HepG2 (cell line): Measurements from ENCODE around the gene RPS6KB2. TPM values are rescaled to one million over a fixed set of nuclear protein-coding genes. Genes with fewer than 3 reads are reported as not detected.
A peak's percentile ranks its signal among the peaks of the same experiment; 100 is the strongest.

ENCODE experiments used
- AKNA ChIP-seq: sonication (generic); formaldehyde crosslinking; IDR thresholded peaks from 2 replicates; pipeline ENCODE4 v1.4.0; 2020; ENCODE audit warnings: missing genetic modification reagents, borderline replicate concordance
- EEA1 ChIP-seq: sonication (generic); formaldehyde crosslinking; IDR thresholded peaks from 2 replicates; pipeline ENCODE4 v1.5.1; 2020; ENCODE audit warnings: mild to moderate bottlenecking, missing genetic modification reagents, borderline replicate concordance
- HIC2 ChIP-seq: sonication (generic); formaldehyde crosslinking; IDR thresholded peaks from 2 replicates; pipeline ENCODE4 v1.9.0; 2022; ENCODE audit warnings: low read depth, missing genetic modification reagents
- MEIS2 ChIP-seq: sonication (generic); formaldehyde crosslinking; IDR thresholded peaks from 2 replicates; pipeline ENCODE4 v1.9.0; 2021; ENCODE audit warnings: mild to moderate bottlenecking, missing genetic modification reagents
- MIXL1 ChIP-seq: IDR thresholded peaks from 2 replicates; pipeline ENCODE4 v1.6.1; 2016
- MYC ChIP-seq: sonication (generic); formaldehyde crosslinking; IDR thresholded peaks from 2 replicates; pipeline ENCODE4 v1.9.0; 2021; ENCODE audit warnings: missing genetic modification reagents, borderline replicate concordance
- NFKBIZ ChIP-seq: IDR thresholded peaks from 2 replicates; pipeline ENCODE4 v1.6.1; 2018; ENCODE audit warnings: missing genetic modification reagents, missing compliant biosample characterization
- PHF21A ChIP-seq: sonication (generic); formaldehyde crosslinking; IDR thresholded peaks from 2 replicates; pipeline ENCODE4 v1.5.0; 2020; ENCODE audit warnings: mild to moderate bottlenecking, missing genetic modification reagents
- TSC22D2 ChIP-seq: sonication (generic); formaldehyde crosslinking; IDR thresholded peaks from 2 replicates; pipeline ENCODE4 v1.5.1; 2020; ENCODE audit warnings: missing genetic modification reagents, mild to moderate bottlenecking, borderline replicate concordance
- ZBTB21 ChIP-seq: sonication (generic); formaldehyde crosslinking; IDR thresholded peaks from 2 replicates; pipeline ENCODE4 v1.4.0; 2020; ENCODE audit warnings: missing genetic modification reagents
- ZBTB40 ChIP-seq, 2 experiments: fragments of 450-650 bp in 1 of 2; sonication (generic) in 1 of 2; formaldehyde crosslinking in 1 of 2; IDR thresholded peaks; 2 replicates each; pipeline versions ENCODE4 v1.6.1 to v1.8.0; 2016 to 2022; ENCODE audit warnings: antibody characterized with exemption in 1 of 2, mild to moderate bottlenecking in 1 of 2, missing genetic modification reagents in 1 of 2
- polyA plus RNA-seq, 8 experiments: library from polyadenylated mRNA; depleted of rRNA in 3 of 8; stranded (reverse) in 7 of 8; unstranded in 1 of 8; fragments of >200 nt; fragmentation: Illumina TruSeq in 4 of 8; extraction: Trizol in 4 of 8; gene quantifications; 2 replicates each; pipeline versions ENCODE4 v1.2.1 to v1.2.3, GENCODE V29; 2011 to 2016; ENCODE audit warnings: low read depth in 4 of 8, missing spikeins in 1 of 8, mixed read lengths in 1 of 8; ENCODE audit not compliant: insufficient read depth in 1 of 8
- total RNA-seq, 5 experiments: library from RNA; depleted of rRNA; stranded (reverse); fragments of >200 nt; fragmentation: Illumina TruSeq; extraction: Trizol; gene quantifications; 2 replicates each; pipeline ENCODE4 v1.2.3, GENCODE V29; 2016; ENCODE audit warnings: low read depth in 1 of 5

Gene RPS6KB2
- total and polyA plus RNA-seq, 2 of the 13 experiments (the other 11 are each of a cell fraction or from before 2014, with no cell fraction given) = 52.9 to 54.8 TPM

- TF ChIP-seq EEA1 (CRISPR knock-in tag) = no peak
- TF ChIP-seq MYC (CRISPR knock-in tag) = peak; percentile 74; the same call in 1 of the 2 replicates
- 0 out of 2 replicates have a peak, but pooled peaks have one; percentile 34 for TF ChIP-seq TSC22D2 (CRISPR knock-in tag)
- 0 out of 2 replicates have a peak, but pooled peaks have one; percentile 58 for TF ChIP-seq MIXL1 (CRISPR knock-in tag)
- TF ChIP-seq AKNA (CRISPR knock-in tag) = no peak
- TF ChIP-seq HIC2 (CRISPR knock-in tag) = peak; percentile 38; the same call in 1 of the 2 replicates
- TF ChIP-seq PHF21A (CRISPR knock-in tag) = peak; percentile 76
- peak; percentile 94 for TF ChIP-seq MEIS2 (CRISPR knock-in tag)
- peak; percentile 54; the same call in 1 of the 2 replicates for TF ChIP-seq ZBTB21 (CRISPR knock-in tag)
- TF ChIP-seq NFKBIZ (CRISPR knock-in tag) = no peak
- no peak for TF ChIP-seq ZBTB40 (IDR thresholded peaks at IDR 0.05)
- peak; percentile 54; the same call in 1 of the 2 replicates for TF ChIP-seq ZBTB40 (CRISPR knock-in tag; IDR thresholded peaks at IDR 0.05)
Observed at GRCh38 chr11:67428052-67429001, at the start of gene RPS6KB2 (continued).
